HT-29 (cell line): ENCODE results near the gene ZC3H12C. TPM values are rescaled to one million over a fixed set of nuclear protein-coding genes. Genes with fewer than 3 reads are reported as not detected.
A peak's percentile ranks its signal among the peaks of the same experiment; 100 is the strongest.

Experiments used
- DNase-seq: peaks from one replicate; pipeline ENCODE4 v3.0.0-alpha.2; 2015; ENCODE audit warnings: low spot score
- total RNA-seq: library from RNA; depleted of rRNA; stranded (reverse); fragments of >200 nt; shearing (Covaris generic); gene quantifications from 2 replicates; pipeline ENCODE4 v1.2.3, GENCODE V29; 2014

The ZC3H12C gene
- total RNA-seq, 1 experiment from 2014 or later, result 0.43 TPM

DNA sequence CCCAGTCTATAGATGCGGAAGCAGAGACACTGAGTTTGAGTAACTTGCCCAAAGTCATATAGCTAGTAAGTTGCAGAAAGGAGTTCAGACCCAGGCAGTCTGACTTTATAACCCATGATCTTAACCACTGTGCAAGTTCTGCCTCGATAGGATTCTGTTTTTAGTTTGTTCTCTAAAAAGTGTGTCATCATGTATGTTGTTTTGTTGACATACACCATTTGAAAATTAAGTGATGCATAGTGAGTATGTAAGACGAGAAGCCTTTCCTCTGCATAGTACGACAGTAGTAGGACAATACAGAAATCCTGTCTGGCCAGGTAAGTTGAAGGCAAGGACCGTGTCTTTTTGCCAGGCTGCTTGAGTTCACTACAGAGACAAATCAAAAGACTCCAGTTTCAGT, 3.3 kb downstream of the ZC3H12C start:
- DNase-seq, result no peak

DNA sequence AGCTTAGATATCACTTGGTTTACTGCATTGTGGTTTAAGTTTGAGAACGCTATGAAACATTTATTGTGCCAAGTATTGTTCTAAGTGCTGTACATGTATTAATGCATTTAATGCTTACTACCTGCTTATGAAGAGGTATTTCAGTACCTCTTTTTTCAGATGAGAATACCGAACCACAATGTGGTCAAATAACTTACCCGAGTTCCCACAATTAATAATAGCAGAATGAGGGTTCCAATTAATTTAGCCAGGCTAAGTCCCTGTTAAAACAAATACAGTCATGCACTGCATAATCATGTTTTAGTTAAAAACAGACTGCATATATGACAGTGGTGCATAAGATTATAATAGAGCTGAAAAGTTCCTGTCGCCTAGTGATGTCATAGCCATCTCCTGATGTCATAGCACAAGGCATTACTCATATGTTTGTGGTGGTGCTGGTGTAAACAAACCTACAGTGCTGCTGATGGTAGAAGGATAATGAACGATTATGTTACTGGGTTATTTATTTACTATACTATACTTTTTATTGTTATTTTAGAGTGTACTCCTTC, 4.3 kb downstream of the ZC3H12C start:
- no peak for DNase-seq

DNA sequence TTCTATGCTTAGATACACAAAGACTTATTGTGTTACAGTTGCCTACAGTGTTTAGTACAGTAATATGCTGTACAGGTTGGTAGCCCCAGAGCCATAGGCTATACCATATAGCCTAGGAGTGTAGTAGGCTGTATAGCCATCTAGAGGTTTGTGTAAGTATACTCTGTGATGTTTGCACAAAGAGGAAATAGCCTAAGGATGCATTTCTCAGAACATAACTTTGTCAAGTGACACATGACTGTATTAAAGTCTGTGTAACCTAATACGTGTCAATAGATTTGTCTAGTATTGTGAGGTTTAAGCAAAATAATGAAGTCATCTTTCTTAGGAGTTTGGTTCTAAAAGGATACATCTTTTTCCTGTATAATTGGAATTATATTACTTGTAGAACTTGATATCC, 5.5 kb downstream of the ZC3H12C start:
- peak; percentile 16 for DNase-seq

DNA sequence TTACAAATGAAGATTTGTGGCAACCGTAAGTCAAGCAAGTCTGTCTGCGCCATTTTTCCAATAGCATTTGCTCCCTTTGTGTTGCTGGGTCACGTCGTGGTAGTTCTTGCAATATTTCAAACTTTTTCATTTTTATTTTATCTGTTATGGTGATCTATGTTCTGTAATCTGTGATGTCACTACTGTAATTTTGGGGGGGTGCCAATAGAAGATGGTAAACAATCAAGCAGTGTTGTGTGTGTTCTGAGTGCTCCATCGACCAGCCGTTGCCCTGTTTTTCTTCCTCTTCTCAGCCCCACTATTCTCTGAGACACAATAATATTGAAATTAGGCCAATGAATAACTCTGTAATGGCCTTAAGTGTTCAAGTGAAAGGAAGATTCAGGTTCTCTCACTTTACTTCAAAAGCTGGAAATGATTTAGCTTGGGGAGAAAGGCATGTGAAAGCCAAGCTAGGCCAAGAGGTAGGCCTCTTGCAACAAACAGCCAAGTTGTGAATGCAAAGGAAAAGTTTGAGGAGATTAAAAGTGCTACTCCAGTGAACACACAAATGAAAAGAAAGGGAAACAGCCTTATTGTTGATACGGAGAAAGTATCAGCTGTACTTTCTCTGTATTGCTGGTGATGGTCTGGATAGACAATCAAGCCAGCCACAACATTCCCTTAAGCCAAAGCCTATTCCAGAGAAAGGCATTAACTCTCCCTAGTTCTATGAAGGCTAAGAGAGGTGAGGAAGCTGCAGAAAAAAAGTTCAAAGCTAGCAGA, 7.5 kb downstream of the ZC3H12C start:
- no peak for DNase-seq

DNA sequence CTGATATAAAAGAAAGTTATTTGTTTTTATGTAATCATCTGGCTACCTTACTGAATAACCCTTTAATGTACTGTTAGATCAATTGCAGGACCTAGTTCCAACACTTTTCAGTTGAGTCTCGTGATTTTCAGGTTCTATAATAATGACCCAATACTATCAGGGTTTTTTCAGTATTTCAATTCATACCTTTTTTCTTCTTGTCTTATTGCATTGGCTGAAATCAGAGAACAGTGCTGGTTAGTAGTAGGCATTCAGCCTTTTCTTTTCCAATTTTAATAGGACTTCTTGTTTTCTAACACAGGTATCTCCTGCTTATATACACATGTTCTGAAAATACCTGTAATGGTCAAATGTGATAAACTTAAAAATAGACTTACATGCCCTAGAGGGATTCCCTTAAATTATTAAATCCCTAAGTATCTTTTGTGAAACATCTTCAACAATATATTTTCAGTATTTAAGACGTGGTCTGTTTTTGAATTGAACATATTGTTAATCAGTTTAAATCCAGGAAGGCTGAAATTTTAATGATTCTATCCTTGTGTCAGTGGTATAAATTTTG, 13.6 kb downstream of the ZC3H12C start:
- DNase-seq, result no peak

DNA sequence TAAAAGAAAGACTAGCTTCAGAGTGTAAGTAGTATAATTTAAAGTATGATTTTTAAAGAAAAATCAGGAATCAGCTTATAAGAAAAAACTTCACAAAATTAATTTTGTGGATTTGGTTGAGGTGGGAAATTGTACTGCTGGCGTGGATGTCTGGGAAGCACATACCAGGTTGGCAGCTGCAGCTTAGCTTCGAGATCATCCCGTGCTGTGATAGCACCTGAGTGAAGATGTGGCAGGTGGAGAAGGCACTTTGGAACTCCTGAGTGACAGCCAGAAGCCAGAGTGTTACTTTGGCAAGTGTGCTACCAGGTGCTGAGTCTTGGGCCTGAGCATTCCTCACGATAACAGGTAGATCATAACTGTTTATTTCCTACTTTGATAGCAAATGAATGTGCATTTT, 17.7 kb downstream of the ZC3H12C start:
- DNase-seq, result no peak

DNA sequence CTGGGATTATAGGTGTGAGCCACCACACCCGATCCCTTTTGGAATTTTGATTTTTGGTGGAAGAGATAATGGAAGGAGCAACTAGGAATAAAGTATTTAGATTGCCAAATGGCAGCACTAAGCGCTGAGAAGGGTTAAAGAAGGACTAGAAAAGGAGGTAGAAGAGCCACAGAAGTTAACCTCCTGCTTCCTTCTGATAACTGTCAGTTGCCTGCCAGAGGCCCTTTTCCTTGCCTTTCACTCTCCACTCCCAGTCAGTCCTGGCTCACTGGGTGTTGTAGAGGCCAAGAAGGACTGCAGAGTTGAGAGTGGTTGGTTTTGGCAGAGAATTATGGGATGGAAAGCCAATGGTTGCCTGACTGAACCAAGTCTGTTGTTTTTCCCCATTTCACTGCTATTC, 19.3 kb downstream of the ZC3H12C start:
- no peak for DNase-seq

DNA sequence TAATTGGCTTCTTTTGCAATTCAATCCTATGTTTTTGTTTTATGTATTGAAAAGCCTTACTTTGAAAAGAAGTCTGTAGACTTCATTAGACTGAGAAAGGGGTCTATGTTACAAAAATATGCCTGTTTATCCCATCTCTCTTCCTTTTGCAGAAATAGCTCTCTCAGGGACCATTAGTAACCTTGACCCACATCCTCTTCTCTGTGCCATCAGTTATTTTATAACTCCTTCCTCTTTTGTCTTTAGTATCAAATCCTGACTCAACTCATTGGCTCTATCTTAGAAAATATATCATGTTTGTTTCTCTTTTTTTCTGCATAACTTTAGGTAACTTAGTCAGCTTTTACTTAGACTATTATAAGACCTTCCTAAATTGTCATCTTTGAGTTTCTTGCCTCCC, 20.3 kb downstream of the ZC3H12C start:
- no peak for DNase-seq

DNA sequence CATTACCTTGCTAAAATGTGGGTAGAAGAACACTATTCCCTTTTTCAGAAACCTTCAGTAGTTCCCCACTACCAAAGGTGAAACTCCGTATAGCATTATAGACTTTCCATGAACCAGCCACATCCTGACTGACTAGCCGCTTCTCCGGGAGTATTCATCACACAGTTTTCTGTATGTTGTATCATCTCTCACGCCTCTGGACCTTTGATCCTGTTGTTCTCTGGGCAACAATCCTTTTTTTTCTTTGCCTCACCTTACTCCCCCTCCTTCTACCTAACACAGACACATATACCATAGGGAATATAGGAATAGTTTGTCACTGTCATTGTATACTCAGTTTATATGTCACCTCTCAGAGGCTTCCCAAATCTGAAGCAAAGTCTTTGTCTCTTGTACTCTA, 20.8 kb downstream of the ZC3H12C start:
- no peak for DNase-seq

DNA sequence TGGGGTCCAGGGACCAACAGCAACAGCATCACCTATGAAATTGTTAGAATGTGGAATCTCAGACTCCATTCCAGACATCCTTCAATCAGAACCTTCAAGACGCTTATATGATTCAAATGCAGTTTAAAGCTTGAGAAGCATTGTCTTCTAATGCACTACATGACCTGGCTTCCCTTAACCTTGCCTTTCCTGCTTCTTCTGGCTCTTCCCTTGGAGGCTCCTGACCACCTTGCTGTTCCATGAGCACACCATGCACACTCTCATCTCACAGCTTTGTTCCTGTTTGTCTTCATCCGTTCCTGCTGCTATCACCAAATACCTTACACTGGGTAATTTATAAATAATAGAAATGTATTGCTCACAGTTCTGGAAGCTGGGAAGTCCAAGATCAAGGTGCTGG, 26.1 kb downstream of the ZC3H12C start:
- DNase-seq, result no peak

DNA sequence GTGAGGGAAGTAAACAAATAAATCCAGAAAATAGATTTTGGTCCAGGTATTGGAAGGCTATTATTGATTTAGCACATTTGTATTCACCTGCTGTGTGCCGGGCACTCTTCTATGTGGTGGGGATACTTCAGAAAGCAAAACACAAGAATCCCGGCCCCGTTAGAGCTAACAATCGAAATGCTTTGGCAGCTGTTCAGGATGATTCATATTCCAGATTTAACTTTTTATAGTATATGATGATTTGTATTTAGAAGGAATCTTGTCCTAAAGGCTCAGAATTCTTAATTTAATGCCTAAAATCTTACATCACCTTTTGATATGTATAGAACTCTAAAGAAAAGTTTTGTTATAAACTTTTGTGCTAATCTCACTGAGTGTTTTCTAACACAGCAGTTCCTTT, 28.0 kb downstream of the ZC3H12C start:
- no peak for DNase-seq

DNA sequence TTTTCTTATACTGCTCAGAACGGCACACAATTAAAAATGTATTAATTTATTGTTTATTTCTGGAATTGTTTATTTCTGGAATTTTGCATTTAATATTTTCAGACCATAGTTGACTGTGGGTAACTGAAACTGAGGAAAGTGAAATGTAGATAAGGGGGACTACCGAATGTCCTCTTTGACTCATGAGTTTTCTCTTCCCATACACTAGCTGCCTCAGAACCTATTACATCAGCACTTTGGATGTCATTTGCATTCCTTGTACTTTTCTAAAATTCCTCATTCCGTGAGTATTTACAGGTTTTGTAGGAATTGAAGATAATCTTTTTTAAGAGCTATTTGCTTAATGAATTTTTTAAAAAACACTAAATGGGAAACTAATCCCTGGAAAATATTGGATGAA, 29.8 kb downstream of the ZC3H12C start:
- no peak for DNase-seq

DNA sequence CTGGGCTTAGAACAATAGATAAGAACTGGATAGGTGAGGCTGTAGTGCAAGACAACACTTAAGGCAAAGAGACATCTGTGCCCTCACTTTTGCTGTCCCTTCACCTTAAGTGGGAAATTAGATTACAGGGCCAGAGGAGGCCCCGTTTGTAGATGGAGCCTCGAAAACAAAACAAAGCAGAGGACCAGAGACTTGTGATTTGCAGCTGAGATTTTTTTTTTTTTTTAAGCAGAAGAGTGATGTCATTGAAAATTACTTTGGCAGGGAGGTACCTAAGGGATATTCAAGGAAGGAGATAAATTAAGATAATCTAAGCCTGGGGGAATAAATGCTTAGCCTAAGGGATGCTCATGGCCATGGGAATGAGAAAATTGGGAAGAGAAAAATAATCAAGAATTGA, 31.4 kb downstream of the ZC3H12C start:
- DNase-seq, result no peak

DNA sequence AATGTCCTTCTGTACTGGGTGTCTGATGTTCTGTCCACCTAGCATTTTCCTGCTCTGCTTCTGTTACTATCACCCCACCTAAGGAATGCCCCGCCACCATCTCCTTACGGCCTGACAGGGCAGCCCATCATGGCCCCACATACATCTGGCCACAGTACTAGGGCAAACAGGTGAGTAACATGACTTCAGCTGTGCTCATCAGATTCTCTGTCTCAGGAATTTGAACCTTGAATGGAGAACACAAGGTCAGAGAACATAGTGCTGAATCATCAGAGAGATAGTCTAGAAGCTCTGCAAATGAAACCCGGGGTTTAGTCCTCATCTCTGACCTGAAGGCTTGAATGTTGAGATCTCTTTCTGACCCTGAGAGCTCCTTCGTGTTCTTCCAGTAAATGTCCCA, 32.4 kb downstream of the ZC3H12C start:
- DNase-seq, result no peak

DNA sequence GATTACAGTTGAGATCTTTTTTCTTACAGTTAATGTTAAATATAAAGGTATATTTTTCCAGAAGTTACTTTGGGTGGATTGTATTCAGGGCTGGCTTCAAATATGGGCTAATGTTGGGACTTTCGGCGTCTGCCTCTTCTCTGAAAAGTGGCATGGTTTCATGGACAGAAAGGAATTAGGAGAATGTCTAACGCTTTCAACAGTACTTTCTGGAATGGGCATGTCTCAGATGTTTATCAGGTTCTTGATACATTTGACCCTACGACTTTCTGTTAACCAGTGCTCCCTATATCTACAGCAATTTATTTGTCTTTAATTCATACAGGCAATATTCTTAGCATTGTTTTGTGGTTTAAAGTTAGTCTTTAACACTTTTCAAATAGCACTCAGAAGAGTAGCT, 33.7 kb downstream of the ZC3H12C start:
- DNase-seq, result no peak

DNA sequence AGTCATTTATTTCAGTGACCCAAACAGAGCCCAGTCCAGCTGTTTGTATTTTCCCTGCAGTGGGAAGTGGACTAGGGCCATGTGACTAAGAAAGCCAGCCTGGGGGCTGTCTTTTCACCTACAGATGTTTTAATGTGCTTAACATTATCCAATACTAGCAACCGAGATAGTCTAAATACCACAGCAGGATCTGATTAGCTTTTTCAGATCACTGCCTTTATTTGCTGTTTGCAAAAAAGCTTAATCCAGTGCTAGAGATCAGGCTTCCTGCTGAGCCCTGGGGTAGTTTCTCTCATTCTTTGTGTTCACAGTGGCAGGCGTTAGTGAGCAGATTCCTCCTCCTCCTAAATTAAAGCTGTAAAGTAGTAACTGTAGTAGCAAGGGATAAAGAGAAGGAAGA, 35.0 kb downstream of the ZC3H12C start:
- no peak for DNase-seq

DNA sequence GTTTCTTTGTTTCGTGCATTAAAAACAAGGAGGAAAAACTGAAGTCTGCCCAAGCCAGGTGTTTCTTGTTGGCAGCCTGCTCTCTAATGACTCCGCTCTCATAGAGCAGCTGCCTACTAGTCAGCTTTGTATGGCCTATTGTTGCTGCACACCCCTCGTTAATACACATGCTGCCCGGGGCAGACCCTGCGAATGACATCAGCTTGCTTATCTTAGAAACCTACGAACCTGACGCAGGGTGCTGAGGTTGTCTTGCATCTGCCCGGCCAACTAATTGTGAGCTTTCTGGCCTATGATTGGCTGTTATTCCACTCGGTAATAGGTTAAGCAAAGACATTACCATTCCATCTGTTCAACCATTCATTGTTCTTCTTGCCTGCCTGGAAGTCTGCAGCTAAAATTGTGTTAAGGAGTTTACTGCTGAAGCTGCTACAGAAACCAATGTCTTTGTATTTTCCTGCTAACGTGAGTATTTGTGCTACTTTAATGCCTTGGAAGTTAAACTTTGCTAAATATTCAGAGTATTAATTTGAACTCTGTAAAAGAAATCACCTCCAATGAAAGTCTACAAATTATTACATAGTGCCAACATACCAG, 37.5 kb downstream of the ZC3H12C start:
- no peak for DNase-seq

DNA sequence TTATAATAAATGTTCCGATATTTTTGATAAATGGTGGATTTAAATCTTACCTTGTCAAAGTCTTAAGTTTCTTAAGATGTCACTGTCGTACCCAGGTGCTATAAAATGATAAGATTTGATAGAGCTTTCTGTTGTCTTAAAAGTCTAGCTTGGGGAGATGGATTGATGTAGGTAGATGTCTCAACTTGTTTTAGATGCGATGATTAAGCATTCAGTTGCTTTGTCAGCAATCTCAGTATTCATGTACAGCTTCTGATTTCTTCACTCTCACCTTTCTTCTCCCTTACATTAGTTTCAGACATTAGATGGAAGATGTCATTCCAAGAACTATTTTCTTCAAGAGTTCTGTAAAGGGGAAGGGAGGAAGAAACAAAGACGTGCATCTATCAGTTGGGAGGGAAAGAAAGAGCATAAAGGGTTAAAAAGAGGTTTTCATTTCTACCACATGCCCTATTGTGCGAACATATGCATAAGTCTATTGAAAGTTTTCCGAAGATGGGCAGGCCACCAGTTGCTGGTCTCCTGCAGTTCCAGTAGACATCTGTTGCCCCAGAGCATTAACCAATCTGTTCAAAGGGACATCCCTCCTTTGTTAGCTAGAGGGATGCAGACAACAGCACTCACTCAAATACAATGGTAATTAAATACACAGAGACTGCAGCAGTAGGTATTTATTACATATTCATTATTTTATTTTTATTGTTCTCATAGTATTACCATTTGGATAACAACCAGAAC, 38.4 kb downstream of the ZC3H12C start:
- no peak for DNase-seq

DNA sequence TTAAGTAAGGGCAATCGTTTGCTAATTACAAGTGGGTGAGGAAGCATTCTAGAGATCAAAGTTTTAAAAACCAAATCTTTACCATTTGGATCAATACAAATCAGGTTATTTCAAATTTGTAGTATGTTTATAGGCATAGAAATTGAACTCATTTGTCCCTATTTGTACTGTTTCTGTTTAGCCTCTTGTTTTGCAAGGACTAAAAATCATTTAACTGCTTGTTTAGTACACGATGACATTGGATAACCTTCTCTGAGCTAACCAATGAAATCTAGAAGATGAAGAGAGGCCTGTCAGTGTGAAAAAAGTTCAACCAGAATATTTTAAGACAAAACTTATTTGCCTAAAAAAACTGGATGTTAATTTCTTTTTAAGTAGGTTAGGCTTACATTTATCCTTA, 40.0 kb downstream of the ZC3H12C start:
- no peak for DNase-seq

DNA sequence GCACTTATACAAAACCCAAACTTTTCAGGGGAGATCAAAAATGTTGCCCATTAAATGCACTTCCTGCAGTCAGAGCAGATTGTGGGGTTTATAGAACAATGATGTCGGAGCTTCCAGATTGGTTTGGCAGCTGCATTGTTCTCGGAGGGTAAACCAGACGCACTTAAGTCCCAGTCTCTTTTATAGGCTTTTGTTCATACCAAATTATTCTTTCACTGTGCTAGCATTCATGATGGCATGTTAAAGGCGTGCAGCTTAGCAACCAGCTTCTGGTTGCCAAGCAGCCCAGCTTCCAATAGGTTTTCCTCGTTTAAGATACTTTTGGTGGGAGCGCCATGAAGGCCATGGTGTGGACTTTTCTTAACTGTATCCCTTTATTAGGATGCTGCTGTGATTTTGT, 40.9 kb downstream of the ZC3H12C start:
- DNase-seq, result no peak

DNA sequence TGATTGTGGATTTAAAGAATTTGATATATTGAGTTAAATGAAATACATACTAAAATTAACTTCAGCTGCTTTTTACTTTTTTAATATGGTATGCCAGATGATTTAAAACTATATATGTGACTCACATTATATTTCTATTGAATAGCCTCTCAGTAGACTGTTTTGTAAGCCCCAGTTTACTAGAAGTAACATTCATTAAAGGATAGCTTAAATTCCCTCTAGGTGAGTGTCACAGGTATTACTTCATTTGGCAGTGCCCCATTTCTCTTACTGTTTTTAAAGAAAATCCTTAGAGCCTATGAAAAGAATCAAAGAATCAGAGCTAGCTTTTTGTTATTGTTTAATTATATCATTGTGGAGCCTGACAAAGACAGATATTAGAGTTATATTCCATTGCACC, 48.6 kb downstream of the ZC3H12C start:
- DNase-seq, result no peak

DNA sequence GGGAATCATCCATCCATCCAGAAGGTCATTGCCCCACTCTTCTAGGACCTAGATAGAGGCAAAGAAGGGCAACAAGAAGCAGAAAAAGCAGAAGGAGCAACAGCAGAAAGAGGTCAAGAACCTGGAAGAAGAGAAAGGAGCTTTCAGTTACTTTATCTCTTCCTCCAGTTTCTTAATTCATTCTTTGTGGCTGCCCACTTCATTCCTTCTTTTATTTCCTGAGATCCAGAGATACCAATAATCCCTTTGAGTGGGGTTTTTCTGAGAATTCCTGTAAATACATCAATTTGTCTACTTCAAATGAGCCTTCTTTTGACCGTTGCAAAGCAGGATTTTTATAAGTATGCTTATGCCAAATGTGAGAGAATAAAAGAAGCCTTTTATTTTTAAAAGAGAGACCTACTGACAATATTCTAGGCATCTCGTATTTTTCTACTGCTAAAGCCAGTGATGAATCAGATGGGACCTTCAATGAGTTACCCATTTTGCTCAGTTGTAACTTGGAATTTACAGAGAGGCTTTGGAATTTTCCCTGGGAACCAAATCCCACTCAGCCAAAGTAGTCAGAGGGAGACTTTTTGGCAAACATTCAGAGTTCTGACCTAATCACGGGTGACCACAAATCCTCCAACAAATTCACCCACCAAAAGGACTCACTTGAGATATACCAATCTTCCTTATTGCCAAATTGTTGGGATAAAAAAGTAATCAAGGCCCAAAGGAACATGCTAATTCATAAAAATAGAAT, 54.9 kb downstream of the ZC3H12C start:
- DNase-seq, result no peak
